HT-29 (cell line): ENCODE data around the gene SPIRE1. TPM values are rescaled to one million over a fixed set of nuclear protein-coding genes. Genes with fewer than 3 reads are reported as not detected.
"Not testable (repeated sequence)": the region's sequence is repeated elsewhere in the genome, so short reads cannot be mapped to it uniquely, and the experiment has no call there.

Experiments
- DNase-seq: peaks from one replicate; pipeline ENCODE4 v3.0.0-alpha.2; 2015; ENCODE audit warnings: low spot score
- total RNA-seq: library from RNA; depleted of rRNA; stranded (reverse); fragments of >200 nt; shearing (Covaris generic); gene quantifications from 2 replicates; pipeline ENCODE4 v1.2.3, GENCODE V29; 2014

The SPIRE1 gene
- total RNA-seq, 1 experiment from 2014 or later: 2.5 TPM

GRCh38 chr18:12599543-12599942 lies 58.4 kb downstream of the SPIRE1 start:
- no peak for DNase-seq

- DNase-seq: no peak
Observed at GRCh38 chr18:12598181-12598930, 59.6 kb downstream of the SPIRE1 start.

- no peak for DNase-seq
Observed at GRCh38 chr18:12597760-12598159, 60.1 kb downstream of the SPIRE1 start.

GRCh38 chr18:12595571-12596255 lies 62.2 kb downstream of the SPIRE1 start:
- no peak for DNase-seq

- no peak for DNase-seq
Observed at GRCh38 chr18:12593866-12594265, 64.0 kb downstream of the SPIRE1 start.

- DNase-seq: no peak
Observed at GRCh38 chr18:12592597-12593127, 65.2 kb downstream of the SPIRE1 start.

GRCh38 chr18:12589448-12589847 lies 68.5 kb downstream of the SPIRE1 start:
- no peak for DNase-seq

GRCh38 chr18:12586956-12587355 lies 71.0 kb downstream of the SPIRE1 start:
- DNase-seq: no peak

- no peak for DNase-seq
Observed at GRCh38 chr18:12585218-12585617, 72.7 kb downstream of the SPIRE1 start.

- DNase-seq: no peak
Observed at GRCh38 chr18:12580630-12581342, 77.1 kb downstream of the SPIRE1 start.

GRCh38 chr18:12579775-12580174 lies 78.1 kb downstream of the SPIRE1 start:
- no peak for DNase-seq

- DNase-seq: no peak
Observed at GRCh38 chr18:12577848-12578247, 80.1 kb downstream of the SPIRE1 start.

- no peak for DNase-seq
Observed at GRCh38 chr18:12574494-12575185, 83.3 kb downstream of the SPIRE1 start.

GRCh38 chr18:12571630-12572029 lies 86.3 kb downstream of the SPIRE1 start:
- DNase-seq: no peak

- no peak for DNase-seq
Observed at GRCh38 chr18:12569791-12570190, 88.1 kb downstream of the SPIRE1 start.

GRCh38 chr18:12567849-12568248 lies 90.1 kb downstream of the SPIRE1 start:
- no peak for DNase-seq

- DNase-seq: no peak
Observed at GRCh38 chr18:12564861-12565260, 93.0 kb downstream of the SPIRE1 start.

GRCh38 chr18:12564378-12564777 lies 93.5 kb downstream of the SPIRE1 start:
- DNase-seq: no peak

GRCh38 chr18:12560600-12560999 lies 97.3 kb downstream of the SPIRE1 start:
- not testable (repeated sequence) for DNase-seq

GRCh38 chr18:12559319-12559718 lies 98.6 kb downstream of the SPIRE1 start:
- no peak for DNase-seq

- no peak for DNase-seq
Observed at GRCh38 chr18:12556946-12557806, 100.7 kb downstream of the SPIRE1 start.
